Endothelial cell of umbilical vein (primary cell): Measurements from ENCODE around the gene CATSPERD. TPM values are rescaled to one million over a fixed set of nuclear protein-coding genes. Genes with fewer than 3 reads are reported as not detected.

Source experiments
- BruUV-seq: library from RNA; stranded (reverse); fragments of 400-500 nt; replicated peaks from 2 replicates; lab custom pipeline; 2021; lab: Mats Ljungman, UMichigan
- CTCF ChIA-PET: fragments of 300-600, 350-600 bp; sonication (Branson Sonifier 250); formaldehyde crosslinking; loops from one replicate; lab custom pipeline; 2021; ENCODE audit warnings: antibody characterized with exemption, inconsistent platforms; lab: Charles Lee
- POLR2A ChIA-PET: fragments of 300-600, 350-600 bp; sonication (Branson Sonifier 250); formaldehyde crosslinking; loops from one replicate; lab custom pipeline; 2021; ENCODE audit warnings: antibody characterized with exemption, inconsistent platforms; lab: Charles Lee
- DNase-seq: peaks from one replicate; pipeline ENCODE4 v3.0.0-alpha.2; 2011; ENCODE audit warnings: low read depth, low spot score
- FAIRE-seq: peaks from 2 replicates; lab custom pipeline; 2011; peaks lifted over from hg19 to GRCh38; lab: Jason Lieb, UNC
- H2AFZ ChIP-seq: 2 replicates; pipeline ENCODE4 v1.6.0; 2012; ENCODE audit warnings: low read depth, low read length, control low read depth, inconsistent platforms
- H3K27ac ChIP-seq: 2 replicates; pipeline ENCODE4 v1.5.1; 2011; ENCODE audit warnings: low read depth, mild to moderate bottlenecking, control low read depth, low read length, moderate library complexity; ENCODE audit not compliant: insufficient read depth
- H3K27me3 ChIP-seq, 2 experiments: 2 replicates each; pipeline versions ENCODE4 v1.6.0 to v1.6.1; 2011; ENCODE audit warnings: low read length in 2 of 2, mixed read lengths in 1 of 2; ENCODE audit not compliant: control insufficient read depth in 2 of 2, insufficient read depth in 2 of 2
- H3K36me3 ChIP-seq, 2 experiments: 2 replicates in 1 of 2; 3 replicates in 1 of 2; pipeline ENCODE4 v1.5.1; 2011; ENCODE audit warnings: low read length in 2 of 2, mild to moderate bottlenecking in 1 of 2, moderate library complexity in 1 of 2; ENCODE audit not compliant: control insufficient read depth in 2 of 2, insufficient read depth in 2 of 2; ENCODE audit errors: extremely low read depth in 1 of 2
- H3K4me1 ChIP-seq: 3 replicates; pipeline ENCODE4 v1.5.1; 2011; ENCODE audit warnings: mild to moderate bottlenecking, low read length; ENCODE audit not compliant: control insufficient read depth, insufficient read depth; ENCODE audit errors: extremely low read depth
- H3K4me2 ChIP-seq: 2 replicates; pipeline ENCODE4 v1.6.1; 2011; ENCODE audit warnings: low read length, control low read depth, mixed read lengths; ENCODE audit not compliant: insufficient read depth
- H3K4me3 ChIP-seq, 3 experiments: fragments of 200-600 bp in 1 of 3; sonication (generic), shearing (Covaris generic) in 1 of 3; replicated peaks in 1 of 3; 2 replicates each; pipeline ENCODE4 v1.5.1; 2011 to 2016; ENCODE audit warnings: control low read depth in 3 of 3, low read length in 3 of 3, mild to moderate bottlenecking in 2 of 3, inconsistent platforms in 1 of 3, low read depth in 1 of 3, moderate library complexity in 1 of 3; ENCODE audit not compliant: insufficient read depth in 1 of 3
- H3K79me2 ChIP-seq: 2 replicates; pipeline ENCODE4 v1.6.0; 2012; ENCODE audit warnings: low read length, inconsistent platforms; ENCODE audit not compliant: control insufficient read depth, insufficient read depth
- H3K9ac ChIP-seq: replicated peaks from 2 replicates; pipeline ENCODE3; 2011; ENCODE audit warnings: low read length, control low read depth; ENCODE audit not compliant: insufficient read depth; ENCODE audit errors: extremely low read depth
- H3K9me1 ChIP-seq: replicated peaks from 3 replicates; pipeline ENCODE4 v1.6.0; 2011; ENCODE audit warnings: mild to moderate bottlenecking, low read length; ENCODE audit not compliant: control insufficient read depth, insufficient read depth; ENCODE audit errors: extremely low read depth
- H3K9me3 ChIP-seq: replicated peaks from 2 replicates; pipeline ENCODE4 v1.5.1; 2012; ENCODE audit warnings: low read length, inconsistent platforms; ENCODE audit not compliant: control insufficient read depth, insufficient read depth
- H4K20me1 ChIP-seq: replicated peaks from 2 replicates; pipeline ENCODE3; 2011; ENCODE audit warnings: mild to moderate bottlenecking, low read length; ENCODE audit not compliant: control insufficient read depth, insufficient read depth; ENCODE audit errors: extremely low read depth
- FOS ChIP-seq: IDR thresholded peaks from 2 replicates; pipeline ENCODE4 v1.6.1; 2011; ENCODE audit warnings: mild to moderate bottlenecking, low read length, moderate library complexity, borderline replicate concordance; ENCODE audit not compliant: insufficient read depth
- GATA2 ChIP-seq: IDR thresholded peaks from 2 replicates; pipeline ENCODE4 v1.7.0; 2011; ENCODE audit warnings: low read depth, mild to moderate bottlenecking, moderate library complexity, mixed read lengths, low read length; ENCODE audit not compliant: insufficient read length, insufficient read depth
- JUN ChIP-seq: IDR thresholded peaks from 2 replicates; pipeline ENCODE4 v1.6.1; 2011; ENCODE audit warnings: borderline replicate concordance, low read depth; ENCODE audit not compliant: insufficient read length, insufficient read depth
- MAX ChIP-seq: IDR thresholded peaks from 2 replicates; pipeline ENCODE4 v1.6.1; 2011; ENCODE audit not compliant: insufficient read depth, insufficient read length
- MYC ChIP-seq: IDR thresholded peaks from one replicate; pipeline ENCODE4 v1.6.1; 2011; ENCODE audit warnings: mild to moderate bottlenecking, low read depth, low read length
- POLR2A ChIP-seq: IDR thresholded peaks from 2 replicates; pipeline ENCODE4 v1.6.1; 2012; ENCODE audit warnings: low read depth, mild to moderate bottlenecking, control low read depth, low read length
- dilution Hi-C: fragments of 300-500 bp; cut with MboI; formaldehyde crosslinking; loops from one replicate; pipeline ENCODE4 v1.15.0; 2019; ENCODE audit warnings: low sequenced_read_pairs; ENCODE audit not compliant: extremely low pct_ligation_motif_present
- intact Hi-C: fragments of 100-400 bp; cut with micrococcal nuclease; formaldehyde crosslinking; loops from one replicate; pipeline ENCODE4 v1.10.0; 2022
- polyA plus RNA-seq, 4 experiments: library from polyadenylated mRNA; depleted of rRNA in 3 of 4; stranded (reverse) in 3 of 4; unstranded in 1 of 4; fragments of >200 nt; gene quantifications; 2 replicates each; pipeline versions ENCODE4 v1.2.1 to v1.2.3, GENCODE V29; 2011 to 2012; ENCODE audit warnings: missing spikeins in 1 of 4
- total RNA-seq: library from RNA; stranded (reverse); gene quantifications from 2 replicates; pipeline ENCODE4 v1.2.3, GENCODE V29; 2021

CATSPERD gene
- total and polyA plus RNA-seq, 2 donors (not counting 3 experiments of a cell fraction or from before 2014, with no cell fraction given) = not detected

- Histone ChIP-seq H4K20me1 (no peaks in the 10 kb centered on the region), H3K9me3 (no peaks in the 10 kb centered on the region), H3K36me3 (no peaks in the 10 kb centered on the region), H3K9me1 (peaks cover 2% of the 10 kb centered on the region), H3K27ac (no peak within 1 kb of the TSS), H2AFZ (peak within 1 kb of the TSS; percentile 78), H3K79me2 (no peaks in the 10 kb centered on the region), H3K27me3 (peaks cover 2 to 7% of the 10 kb centered on the region in 2 experiments), H3K4me2 (no peak within 1 kb of the TSS), H3K4me1 (peaks cover 5% of the 10 kb centered on the region), H3K9ac (no peak within 1 kb of the TSS), H3K4me3 (no peak within 1 kb of the TSS)
- no peak for TF ChIP-seq FOS
- TF ChIP-seq POLR2A = no peak
- no peak for TF ChIP-seq MYC
- TF ChIP-seq JUN = no peak
- TF ChIP-seq GATA2 = no peak
- no peak for TF ChIP-seq MAX
- ChIA-PET POLR2A (interaction anchor here (1.1 kb wide), 2 partner anchors 23 to 163 kb away, joined by 3 to 14 read pairs; no protein-coding TSS in a partner anchor), CTCF (interaction anchor here (0.6 to 2.3 kb wide), 53 partner anchors 7 to 321 kb away, joined by 3 to 76 read pairs (median 5); partner anchors contain the start of genes CATSPERD, DUS3L, FUT6 and NDUFA11)
- BruUV-seq = no TSS peak
- dilution Hi-C loops = no loop called here
- intact Hi-C loops = loop anchor here (1.0 to 10.0 kb wide), 4 partner anchors 18 to 218 kb away; no protein-coding TSS in a partner anchor
- no peak for DNase-seq
- FAIRE-seq = no peak
These were observed 84.4 kb downstream of the CATSPERD start, which contains the start of gene NRTN for GRCh38 chr19:5804516-5805461. NRTN (plus strand) TSS chr19:5805067; CDS start chr19:5824166, 19,099 bp downstream.
